ENCODE data around the gene ANKRA2. TPM values are rescaled to one million over a fixed set of nuclear protein-coding genes. Genes with fewer than 3 reads are reported as not detected.

The ANKRA2 gene
- total and polyA plus RNA-seq, 10 of the 15 experiments (the other 5 are each of a cell fraction or from before 2014, with no cell fraction given), result 12.3 to 47.1 (median 21.9) TPM

DNA sequence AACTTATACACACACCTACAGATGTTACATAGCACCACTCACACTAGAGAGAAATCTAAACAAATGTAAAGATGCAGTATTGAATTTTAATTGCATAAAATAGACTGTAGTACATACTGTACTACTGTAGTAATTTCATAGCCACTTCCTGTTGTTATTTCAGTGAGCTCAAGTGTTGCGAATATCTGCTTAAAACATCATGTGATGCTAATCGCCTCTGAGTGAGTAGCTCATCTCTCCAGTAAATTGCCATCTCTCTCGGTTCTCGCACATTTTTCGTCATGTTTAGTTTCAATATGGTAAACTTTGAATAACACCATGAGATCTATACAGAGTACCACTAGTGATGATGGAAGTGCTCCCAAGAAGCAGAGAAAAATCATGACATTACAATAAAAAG is 38.6 kb upstream of the ANKRA2 start (continued):
- TF ChIP-seq, protein P1, sequence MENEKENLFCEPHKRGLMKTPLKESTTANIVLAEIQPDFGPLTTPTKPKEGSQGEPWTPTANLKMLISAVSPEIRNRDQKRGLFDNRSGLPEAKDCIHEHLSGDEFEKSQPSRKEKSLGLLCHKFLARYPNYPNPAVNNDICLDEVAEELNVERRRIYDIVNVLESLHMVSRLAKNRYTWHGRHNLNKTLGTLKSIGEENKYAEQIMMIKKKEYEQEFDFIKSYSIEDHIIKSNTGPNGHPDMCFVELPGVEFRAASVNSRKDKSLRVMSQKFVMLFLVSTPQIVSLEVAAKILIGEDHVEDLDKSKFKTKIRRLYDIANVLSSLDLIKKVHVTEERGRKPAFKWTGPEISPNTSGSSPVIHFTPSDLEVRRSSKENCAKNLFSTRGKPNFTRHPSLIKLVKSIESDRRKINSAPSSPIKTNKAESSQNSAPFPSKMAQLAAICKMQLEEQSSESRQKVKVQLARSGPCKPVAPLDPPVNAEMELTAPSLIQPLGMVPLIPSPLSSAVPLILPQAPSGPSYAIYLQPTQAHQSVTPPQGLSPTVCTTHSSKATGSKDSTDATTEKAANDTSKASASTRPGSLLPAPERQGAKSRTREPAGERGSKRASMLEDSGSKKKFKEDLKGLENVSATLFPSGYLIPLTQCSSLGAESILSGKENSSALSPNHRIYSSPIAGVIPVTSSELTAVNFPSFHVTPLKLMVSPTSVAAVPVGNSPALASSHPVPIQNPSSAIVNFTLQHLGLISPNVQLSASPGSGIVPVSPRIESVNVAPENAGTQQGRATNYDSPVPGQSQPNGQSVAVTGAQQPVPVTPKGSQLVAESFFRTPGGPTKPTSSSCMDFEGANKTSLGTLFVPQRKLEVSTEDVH (IDR thresholded peaks at IDR 0.05; ENCODE audit: low read depth, partially characterized antibody), result no peak

DNA sequence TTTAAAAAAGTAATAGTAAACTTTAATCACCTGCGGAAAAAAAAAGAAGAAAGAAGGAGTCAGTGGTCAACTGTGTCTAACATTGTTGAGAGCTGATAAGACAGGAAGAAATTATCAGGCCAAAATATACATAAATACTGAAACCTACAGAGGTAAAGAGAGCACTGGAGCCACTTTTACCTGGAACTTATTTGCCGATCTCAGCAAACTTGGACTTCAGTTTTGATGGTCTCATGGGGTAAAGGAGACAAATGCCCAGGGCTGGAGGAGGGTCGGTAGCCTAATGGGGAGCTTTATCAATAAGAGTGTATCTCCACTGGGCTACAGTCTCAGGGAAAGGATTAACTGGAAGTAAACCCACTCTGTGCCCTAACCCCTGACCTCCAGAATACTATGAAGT is 33.9 kb upstream of the ANKRA2 start:
- CTCF ChIA-PET, result interaction anchor here (0.8 to 1.3 kb wide), 2 partner anchors 8 to 12 kb away, joined by 3 read pairs; no protein-coding TSS in a partner anchor
- ATAC-seq, result no peak
- Histone ChIP-seq H3K9ac (ENCODE audit: control insufficient read depth, insufficient read depth, low read length) (no peak overlapping the region), H3K27ac (ENCODE audit: control insufficient read depth, insufficient read depth) (no peak overlapping the region), H3K79me2 (ENCODE audit: control insufficient read depth, insufficient read depth, low read length) (no peaks in the 10 kb centered on the region), H3K4me3 (no peak overlapping the region), H3K9me3 (replicated peaks; ENCODE audit: control insufficient read depth, insufficient read depth, low read length) (no peaks in the 10 kb centered on the region), H2AFZ (ENCODE audit: control insufficient read depth, low read depth, low read length) (no peak overlapping the region), H3K36me3 (ENCODE audit: control insufficient read depth in 2 of 2, insufficient read depth in 2 of 2, low read length in 1 of 2) (no peaks in the 10 kb centered on the region), H3K4me1 (ENCODE audit: control insufficient read depth, insufficient read depth, low read length) (no peaks in the 10 kb centered on the region), H3K27me3 (replicated peaks in 1 of 2; ENCODE audit: control insufficient read depth in 2 of 2, insufficient read depth in 2 of 2, low read length in 1 of 2) (no peaks in the 10 kb centered on the region), H3K4me2 (ENCODE audit: control insufficient read depth, insufficient read depth) (no peak overlapping the region), H4K20me1 (ENCODE audit: control insufficient read depth, insufficient read depth) (no peaks in the 10 kb centered on the region)
- DNase-seq (ENCODE audit: low read depth, low spot score), result no peak
- TF ChIP-seq MTA2 (IDR thresholded peaks at IDR 0.05; ENCODE audit: low read depth), result no peak
- 47% methylated on average over 3 of the region's 3 CpGs for WGBS (ENCODE audit: insufficient coverage, insufficient replicate concordance, low lambda C conversion rate, missing lambda C conversion rate)
- SMC1A ChIA-PET (ENCODE audit: uncharacterized antibody, unreplicated experiment), result interaction anchor here (1.2 to 15.3 kb wide), 3 partner anchors 8 to 193 kb away, joined by 3 to 415 read pairs (median 7); no protein-coding TSS in a partner anchor
- POLR2A ChIA-PET, result no interaction called here
- FAIRE-seq, result no peak
- intact Hi-C loops (cut with micrococcal nuclease; ENCODE audit: unreplicated experiment) (loop anchor here (5.0 kb wide), 1 partner anchor 33 kb away; no protein-coding TSS in a partner anchor), in situ Hi-C loops (cut with MboI) (no loop called here)
- RAD21 ChIA-PET (ENCODE audit: unreplicated experiment), result no interaction called here
- no TSS peak for BruUV-seq (replicated peaks)
